ENCODE data around the gene GSN.

GRCh38 chr9:121277518-121278295 is 9.7 kb downstream of the GSN start:
- TF ChIP-seq CTCF (IDR thresholded peaks at IDR 0.05): no peak
- no peak for TF ChIP-seq POLR2A (IDR thresholded peaks at IDR 0.05)
